IPS-20b (cell line): ENCODE results near the gene STX12.
"Not testable (repeated sequence)": the region's sequence is repeated elsewhere in the genome, so short reads cannot be mapped to it uniquely, and the experiment has no call there.

Source experiments
- H3K27ac ChIP-seq: one replicate; pipeline ENCODE4 v1.5.1; 2013; ENCODE audit warnings: low read length
- H3K27me3 ChIP-seq: 2 replicates; pipeline ENCODE4 v1.6.1; 2013; ENCODE audit warnings: mild to moderate bottlenecking, low read length, inconsistent platforms; ENCODE audit not compliant: insufficient read depth
- H3K36me3 ChIP-seq: 2 replicates; pipeline ENCODE4 v1.6.1; 2013; ENCODE audit warnings: low read depth, mild to moderate bottlenecking, inconsistent platforms, low read length, moderate library complexity; ENCODE audit not compliant: insufficient read depth
- H3K4me1 ChIP-seq: 2 replicates; pipeline ENCODE4 v1.6.1; 2013; ENCODE audit warnings: mild to moderate bottlenecking, control low read depth, inconsistent platforms, low read length, moderate library complexity; ENCODE audit not compliant: insufficient read depth
- H3K4me3 ChIP-seq: 2 replicates; pipeline ENCODE4 v1.5.1; 2013; ENCODE audit warnings: mild to moderate bottlenecking, low read length, inconsistent platforms
- H3K9ac ChIP-seq: 2 replicates; pipeline ENCODE4 v1.6.1; 2013; ENCODE audit warnings: low read depth, mild to moderate bottlenecking, inconsistent platforms, low read length, moderate library complexity
- H3K9me3 ChIP-seq: 2 replicates; pipeline ENCODE4 v1.6.1; 2013; ENCODE audit warnings: mild to moderate bottlenecking, low read depth, low read length, inconsistent platforms; ENCODE audit not compliant: insufficient read depth

The STX12 gene

DNA sequence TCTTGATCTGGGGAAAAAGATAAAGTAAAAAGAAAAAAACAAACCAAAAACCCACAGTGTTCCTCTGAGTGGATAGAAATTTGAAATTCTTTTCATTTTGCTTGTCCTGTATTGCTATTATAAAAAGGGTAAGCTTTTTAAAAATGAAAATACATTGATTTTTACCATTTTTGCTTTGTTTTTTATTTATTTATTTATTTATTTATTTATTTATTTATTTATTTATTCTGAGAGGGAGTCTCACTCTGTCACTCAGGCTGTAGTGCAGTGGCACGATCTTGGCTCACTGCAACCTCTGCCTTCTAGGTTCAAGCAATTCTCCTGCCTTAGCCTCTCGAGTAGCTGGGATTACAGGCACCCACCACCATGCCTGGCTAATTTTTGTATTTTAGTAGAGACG lies 35.1 kb downstream of the STX12 start:
- not testable (repeated sequence) for H3K36me3 ChIP-seq, H3K9me3 ChIP-seq, H3K9ac ChIP-seq, H3K27me3 ChIP-seq, H3K4me3 ChIP-seq, H3K4me1 ChIP-seq, H3K27ac ChIP-seq

DNA sequence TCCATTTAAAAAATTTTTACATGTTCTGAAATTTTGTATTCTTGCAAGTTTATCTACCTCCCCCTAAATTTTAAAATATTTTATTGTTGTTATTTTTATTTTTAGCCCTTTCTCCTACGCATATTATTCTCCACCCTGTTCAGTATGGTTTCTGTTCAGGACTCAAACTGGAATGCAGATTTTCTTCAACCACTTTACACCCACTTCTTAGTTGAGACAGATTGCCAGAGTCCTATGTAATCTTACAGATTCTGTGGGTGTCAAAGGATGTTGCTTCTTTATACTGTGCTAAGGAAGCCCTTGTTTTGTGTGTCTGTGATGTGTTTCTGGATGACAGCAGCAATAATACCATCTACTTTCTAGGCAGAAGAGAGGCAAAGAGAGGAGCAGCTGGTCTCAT lies 36.9 kb downstream of the STX12 start:
- Histone ChIP-seq H3K27me3 (no peaks in the 10 kb centered on the region), H3K36me3 (peaks cover 3% of the 10 kb centered on the region; the same call in 1 of the 2 replicates), H3K4me3 (no peak overlapping the region), H3K27ac (no peak overlapping the region), H3K9me3 (no peaks in the 10 kb centered on the region), H3K9ac (no peak overlapping the region), H3K4me1 (peaks cover 3% of the 10 kb centered on the region; the same call in 1 of the 2 replicates)

DNA sequence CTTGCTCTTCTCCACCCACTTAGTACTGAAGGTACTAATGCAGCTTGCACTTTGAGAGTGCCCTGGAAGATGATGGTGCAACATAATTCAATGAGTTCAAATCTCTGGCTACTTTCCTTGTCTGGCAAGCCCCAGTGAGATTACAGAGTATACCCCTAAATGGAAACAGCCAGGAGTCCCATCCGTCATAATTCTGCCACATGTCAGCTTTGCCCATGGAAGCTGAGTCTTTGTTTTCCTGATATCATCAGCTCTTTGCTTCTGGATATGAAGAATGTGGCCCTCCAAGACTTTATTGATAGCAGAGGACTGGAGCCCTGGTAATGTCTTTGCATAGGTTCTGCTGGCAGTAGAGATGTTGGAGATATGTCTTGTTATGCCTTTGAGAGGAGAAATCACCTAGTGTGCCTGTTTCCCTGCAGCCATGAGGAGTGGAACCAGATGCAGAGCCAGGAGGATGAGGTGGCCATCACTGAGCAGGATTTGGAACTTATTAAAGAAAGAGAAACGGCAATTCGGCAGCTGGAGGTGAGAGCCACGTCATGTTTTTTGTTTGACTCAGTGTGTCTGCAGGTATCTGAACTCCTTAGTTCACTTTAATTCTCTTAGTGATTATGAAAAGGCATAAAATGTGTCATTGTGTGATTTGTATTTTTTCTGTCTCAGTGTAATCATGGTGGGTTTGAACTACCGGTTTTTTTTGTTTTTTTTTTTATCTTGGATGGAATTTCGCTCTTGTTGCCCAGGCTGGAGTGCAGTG lies 38.9 kb downstream of the STX12 start:
- peaks cover 3% of the 10 kb centered on the region; the same call in 1 of the 2 replicates for H3K36me3 ChIP-seq
- H3K4me1 ChIP-seq, result no peaks in the 10 kb centered on the region; the same call in 1 of the 2 replicates
- H3K27ac ChIP-seq, result no peak overlapping the region
- H3K9me3 ChIP-seq, result no peaks in the 10 kb centered on the region
- no peaks in the 10 kb centered on the region for H3K27me3 ChIP-seq
- no peak overlapping the region for H3K9ac ChIP-seq
- no peak overlapping the region for H3K4me3 ChIP-seq

- Histone ChIP-seq H3K27me3 (no peaks in the 10 kb centered on the region), H3K27ac (no peak overlapping the region), H3K36me3 (peaks cover 17% of the 10 kb centered on the region; the same call in 1 of the 2 replicates), H3K4me3 (no peak overlapping the region), H3K9ac (no peak overlapping the region), H3K4me1 (no peaks in the 10 kb centered on the region), H3K9me3 (no peaks in the 10 kb centered on the region)
These were observed 44.1 kb downstream of the STX12 start for GRCh38 chr1:27816921-27817630.

- H3K27me3 ChIP-seq, result no peaks in the 10 kb centered on the region
- H3K9me3 ChIP-seq, result no peaks in the 10 kb centered on the region
- no peak overlapping the region for H3K9ac ChIP-seq
- no peak overlapping the region for H3K27ac ChIP-seq
- H3K36me3 ChIP-seq, result peaks cover 14% of the 10 kb centered on the region; the same call in 1 of the 2 replicates
- no peak overlapping the region for H3K4me3 ChIP-seq
- no peaks in the 10 kb centered on the region for H3K4me1 ChIP-seq
These were observed 48.8 kb downstream of the STX12 start for GRCh38 chr1:27821761-27822315.

- no peak overlapping the region for H3K9ac ChIP-seq
These were observed 50.8 kb downstream of the STX12 start for GRCh38 chr1:27823784-27824183.

DNA sequence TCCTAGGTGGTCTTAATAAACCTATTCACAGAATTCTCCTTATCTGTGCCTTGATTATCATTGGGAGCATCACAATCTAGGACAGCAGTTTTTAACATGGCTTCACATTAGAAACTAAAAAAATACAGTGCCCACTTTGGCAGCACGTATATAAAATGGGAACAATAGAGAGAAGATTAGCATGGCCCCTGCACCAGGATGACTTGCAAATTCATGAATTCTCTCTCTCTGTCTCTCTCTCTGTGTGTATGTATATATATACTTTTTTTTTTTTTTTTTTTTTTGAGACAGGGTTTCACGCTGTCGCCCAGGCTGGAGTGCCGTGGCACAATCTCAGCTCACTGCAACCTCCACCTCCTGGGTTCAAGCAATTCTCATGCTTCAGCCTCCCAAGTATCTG lies 51.4 kb downstream of the STX12 start:
- Histone ChIP-seq H3K27me3 (no peaks in the 10 kb centered on the region), H3K4me3 (no peak overlapping the region), H3K9me3 (no peaks in the 10 kb centered on the region), H3K4me1 (no peaks in the 10 kb centered on the region), H3K36me3 (peaks cover 4% of the 10 kb centered on the region; the same call in 1 of the 2 replicates), H3K9ac (no peak overlapping the region), H3K27ac (no peak overlapping the region)

More at GRCh38 chr1:27823784-27824183, 50.8 kb downstream of the STX12 start:
- H3K4me1 ChIP-seq, result no peaks in the 10 kb centered on the region
- no peak overlapping the region for H3K4me3 ChIP-seq
- H3K36me3 ChIP-seq, result peaks cover 5% of the 10 kb centered on the region; the same call in 1 of the 2 replicates
- H3K27ac ChIP-seq, result no peak overlapping the region
- H3K27me3 ChIP-seq, result no peaks in the 10 kb centered on the region
- no peaks in the 10 kb centered on the region for H3K9me3 ChIP-seq

GRCh38 chr1:27829339-27829960 lies 56.4 kb downstream of the STX12 start:
- not testable (repeated sequence) for H3K4me1 ChIP-seq, H3K4me3 ChIP-seq, H3K9ac ChIP-seq, H3K27ac ChIP-seq, H3K9me3 ChIP-seq, H3K27me3 ChIP-seq
- peaks cover 22% of the 10 kb centered on the region for H3K36me3 ChIP-seq

DNA sequence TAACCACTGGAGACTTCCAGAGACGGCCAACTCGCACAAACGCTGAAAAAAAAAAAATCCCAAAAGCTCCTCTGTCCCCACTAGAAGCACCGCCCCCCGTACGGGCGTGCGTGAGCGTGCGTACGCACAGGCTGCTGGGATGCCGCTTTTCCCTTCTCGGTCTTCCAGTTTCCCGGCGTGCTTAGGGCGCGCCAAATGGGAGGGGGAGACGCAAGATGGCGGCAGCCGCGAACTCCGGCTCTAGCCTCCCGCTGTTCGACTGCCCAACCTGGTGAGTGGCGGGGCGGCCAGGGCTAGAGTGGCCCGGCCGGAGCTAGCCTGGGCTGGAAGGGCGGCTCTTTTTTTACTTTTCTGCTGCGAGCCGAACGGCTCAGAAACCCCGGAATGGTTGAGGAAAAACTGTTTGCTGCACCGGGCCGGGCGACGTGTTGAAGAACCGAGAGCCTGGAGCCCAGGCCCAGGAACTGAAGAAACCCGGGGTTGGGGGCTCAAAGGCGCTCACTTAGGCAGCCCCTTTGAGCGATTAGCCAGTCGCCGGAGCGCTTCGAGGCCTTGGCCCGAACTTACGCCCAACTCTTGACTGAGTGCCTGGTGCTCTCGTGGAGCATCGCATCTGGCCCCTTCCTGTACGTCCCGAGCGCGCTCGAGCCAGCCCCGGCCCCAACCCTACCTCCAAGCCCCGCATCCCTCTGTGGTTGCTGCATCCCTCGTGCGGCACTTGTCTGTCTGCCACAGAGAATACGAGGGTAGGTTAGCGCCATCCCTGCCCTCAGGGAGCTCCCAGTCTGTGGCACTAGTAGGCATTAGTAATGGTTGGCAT lies 57.8 kb downstream of the STX12 start, which contains the start of gene PPP1R8:
Gene PPP1R8, plus strand, starts transcription at position 162 of the 820 bp plus-strand sequence. Its CDS starts 54 bp downstream, at position 216.
- Histone ChIP-seq H3K36me3 (peaks cover 36% of the 10 kb centered on the region), H3K4me3 (peak within 1 kb of the TSS; percentile 98), H3K9me3 (no peaks in the 10 kb centered on the region), H3K4me1 (peaks cover 5% of the 10 kb centered on the region; the same call in 1 of the 2 replicates), H3K27me3 (no peaks in the 10 kb centered on the region), H3K9ac (peak within 1 kb of the TSS; percentile 100), H3K27ac (peak within 1 kb of the TSS; percentile 98)

DNA sequence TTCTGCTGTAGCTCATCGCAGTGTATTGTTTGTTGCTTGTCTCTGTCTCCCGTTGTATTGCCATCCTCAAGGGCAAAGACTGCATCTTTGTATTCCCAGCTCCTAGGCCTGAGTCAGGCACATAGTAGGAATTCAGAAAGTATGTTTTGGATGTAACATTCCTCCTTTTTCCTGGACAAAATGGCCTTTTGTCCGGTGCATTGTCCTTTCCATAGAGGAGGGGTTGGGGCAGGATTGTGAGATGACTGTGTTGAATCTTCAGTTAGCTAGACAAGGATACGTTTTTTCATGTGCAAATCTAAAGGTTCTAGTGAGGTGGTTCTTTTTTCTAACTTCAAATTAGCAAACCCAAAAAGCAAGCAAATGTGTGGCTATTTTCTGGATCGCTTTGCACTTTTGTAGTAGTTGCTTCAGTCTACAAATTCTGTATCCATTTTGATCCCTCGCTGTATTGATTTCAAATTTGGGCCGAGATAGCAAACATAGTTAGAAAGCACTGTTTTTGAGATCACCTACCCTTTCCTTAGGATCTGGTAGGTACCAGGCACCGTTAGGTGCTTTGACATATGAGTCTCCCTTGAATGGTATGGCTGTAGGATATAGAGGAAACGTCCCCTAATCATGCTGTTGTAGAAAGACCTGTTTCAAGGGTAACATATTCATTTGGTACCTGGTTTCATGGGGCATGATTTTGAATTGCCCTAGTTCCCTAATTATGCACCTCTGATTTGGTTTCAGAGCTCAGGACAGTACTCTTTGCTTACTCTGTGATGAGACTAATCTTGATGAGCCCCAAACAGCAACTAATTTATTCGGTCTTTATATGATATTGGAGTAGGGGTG lies 58.8 kb downstream of the STX12 start:
- Histone ChIP-seq H3K4me3 (peak overlapping the region; percentile 98), H3K4me1 (peaks cover 5% of the 10 kb centered on the region; the same call in 1 of the 2 replicates), H3K27me3 (no peaks in the 10 kb centered on the region), H3K9ac (peak overlapping the region; percentile 100), H3K36me3 (peaks cover 42% of the 10 kb centered on the region), H3K9me3 (no peaks in the 10 kb centered on the region), H3K27ac (peak overlapping the region; percentile 98)
